ENCODE measurements around the gene EFNB1.

GRCh38 chrX:68880846-68881552 lies 52.2 kb downstream of the EFNB1 start:
- TF ChIP-seq RCOR1 (IDR thresholded peaks at IDR 0.05; ENCODE audit: low read depth, low read length) (no peak), POLR2A (IDR thresholded peaks at IDR 0.05; ENCODE audit: low read length) (no peak), CTCF (IDR thresholded peaks at IDR 0.05) (no peak), MAX (IDR thresholded peaks at IDR 0.05) (no peak), JUNB (IDR thresholded peaks at IDR 0.05) (no peak), BHLHE40 (IDR thresholded peaks at IDR 0.05; ENCODE audit: low read depth, low read length) (no peak), NR3C1 (IDR thresholded peaks at IDR 0.05) (no peak), ELK1 (IDR thresholded peaks at IDR 0.05; ENCODE audit: low read depth, low read length) (no peak), FOSB (CRISPR knock-in tag; IDR thresholded peaks at IDR 0.05) (no peak), MAZ (IDR thresholded peaks at IDR 0.05; ENCODE audit: borderline replicate concordance, low read depth, low read length) (no peak), RNF2 (IDR thresholded peaks at IDR 0.05; ENCODE audit: borderline replicate concordance, low read depth) (no peak), CEBPB (IDR thresholded peaks at IDR 0.05) (no peak), REST (IDR thresholded peaks at IDR 0.05) (no peak), POLR2AphosphoS2 (conservative IDR thresholded peaks at IDR 0.05; ENCODE audit: low read length) (no peak)
